Measurements from ENCODE around the gene ENC1. TPM values are rescaled to one million over a fixed set of nuclear protein-coding genes. Genes with fewer than 3 reads are reported as not detected.

Gene ENC1
- total RNA-seq, 1 donor from 2014 or later: 162 TPM

DNA sequence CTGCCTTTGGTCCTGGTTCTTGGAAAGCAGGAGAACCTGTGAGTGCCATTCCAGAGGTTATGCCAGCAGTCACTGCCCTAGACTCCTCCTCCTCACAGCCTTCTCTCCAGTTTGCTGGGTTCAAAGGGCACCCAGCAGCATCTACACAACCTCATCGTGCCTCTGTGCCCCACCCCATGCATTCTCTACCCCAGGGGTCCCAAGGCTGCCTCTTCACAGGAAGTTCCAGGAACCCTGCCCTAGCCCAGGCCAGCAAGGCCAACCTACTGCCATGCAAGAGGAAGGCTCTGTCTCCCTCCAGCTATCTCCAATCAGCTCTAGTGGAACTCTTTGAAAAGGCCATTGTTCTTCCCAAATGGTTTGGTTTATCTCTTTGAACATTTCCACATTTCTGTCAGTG is 21.2 kb downstream of the ENC1 start:
- Mint-ChIP-seq H3K4me1 (ENCODE audit: unreplicated experiment) (peaks cover 3% of the 10 kb centered on the region), H3K27me3 (ENCODE audit: unreplicated experiment) (peaks cover 6% of the 10 kb centered on the region), H3K36me3 (ENCODE audit: low read depth, unreplicated experiment) (no peaks in the 10 kb centered on the region), H3K27ac (ENCODE audit: unreplicated experiment) (no peak overlapping the region), H3K4me3 (ENCODE audit: unreplicated experiment) (no peak overlapping the region), H3K9me3 (ENCODE audit: unreplicated experiment) (no peaks in the 10 kb centered on the region)
- DNase-seq (ENCODE audit: low spot score): no peak
- TF ChIP-seq, protein P1, sequence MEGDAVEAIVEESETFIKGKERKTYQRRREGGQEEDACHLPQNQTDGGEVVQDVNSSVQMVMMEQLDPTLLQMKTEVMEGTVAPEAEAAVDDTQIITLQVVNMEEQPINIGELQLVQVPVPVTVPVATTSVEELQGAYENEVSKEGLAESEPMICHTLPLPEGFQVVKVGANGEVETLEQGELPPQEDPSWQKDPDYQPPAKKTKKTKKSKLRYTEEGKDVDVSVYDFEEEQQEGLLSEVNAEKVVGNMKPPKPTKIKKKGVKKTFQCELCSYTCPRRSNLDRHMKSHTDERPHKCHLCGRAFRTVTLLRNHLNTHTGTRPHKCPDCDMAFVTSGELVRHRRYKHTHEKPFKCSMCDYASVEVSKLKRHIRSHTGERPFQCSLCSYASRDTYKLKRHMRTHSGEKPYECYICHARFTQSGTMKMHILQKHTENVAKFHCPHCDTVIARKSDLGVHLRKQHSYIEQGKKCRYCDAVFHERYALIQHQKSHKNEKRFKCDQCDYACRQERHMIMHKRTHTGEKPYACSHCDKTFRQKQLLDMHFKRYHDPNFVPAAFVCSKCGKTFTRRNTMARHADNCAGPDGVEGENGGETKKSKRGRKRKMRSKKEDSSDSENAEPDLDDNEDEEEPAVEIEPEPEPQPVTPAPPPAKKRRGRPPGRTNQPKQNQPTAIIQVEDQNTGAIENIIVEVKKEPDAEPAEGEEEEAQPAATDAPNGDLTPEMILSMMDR (IDR thresholded peaks at IDR 0.05; ENCODE audit: unreplicated experiment): no peak

DNA sequence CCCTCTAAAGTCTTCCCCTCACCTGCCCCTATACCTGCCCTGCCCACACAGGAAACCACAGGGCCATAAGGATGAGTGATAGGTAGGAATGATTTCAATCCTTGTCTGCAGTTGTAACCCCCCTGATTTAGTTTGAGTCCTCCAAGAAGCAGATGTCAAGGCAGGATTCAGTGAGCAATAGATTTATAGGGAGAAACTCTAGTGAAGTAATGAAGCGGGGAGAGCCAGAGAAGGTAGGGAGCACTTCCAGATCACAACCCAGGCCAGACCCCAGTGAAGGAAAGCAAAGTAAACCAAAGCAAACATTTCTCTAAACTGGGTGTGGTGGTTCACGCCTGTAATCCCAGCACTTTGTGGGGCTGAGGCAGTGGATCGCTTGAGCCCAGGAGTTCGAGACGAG is 22.4 kb downstream of the ENC1 start:
- TF ChIP-seq, protein P1 (IDR thresholded peaks at IDR 0.05; ENCODE audit: unreplicated experiment): no peak
- DNase-seq (ENCODE audit: low spot score): no peak
- Mint-ChIP-seq H3K27ac (ENCODE audit: unreplicated experiment) (no peak overlapping the region), H3K4me1 (ENCODE audit: unreplicated experiment) (peaks cover 3% of the 10 kb centered on the region), H3K27me3 (ENCODE audit: unreplicated experiment) (peaks cover 6% of the 10 kb centered on the region), H3K9me3 (ENCODE audit: unreplicated experiment) (no peaks in the 10 kb centered on the region), H3K4me3 (ENCODE audit: unreplicated experiment) (no peak overlapping the region), H3K36me3 (ENCODE audit: low read depth, unreplicated experiment) (no peaks in the 10 kb centered on the region)

DNA sequence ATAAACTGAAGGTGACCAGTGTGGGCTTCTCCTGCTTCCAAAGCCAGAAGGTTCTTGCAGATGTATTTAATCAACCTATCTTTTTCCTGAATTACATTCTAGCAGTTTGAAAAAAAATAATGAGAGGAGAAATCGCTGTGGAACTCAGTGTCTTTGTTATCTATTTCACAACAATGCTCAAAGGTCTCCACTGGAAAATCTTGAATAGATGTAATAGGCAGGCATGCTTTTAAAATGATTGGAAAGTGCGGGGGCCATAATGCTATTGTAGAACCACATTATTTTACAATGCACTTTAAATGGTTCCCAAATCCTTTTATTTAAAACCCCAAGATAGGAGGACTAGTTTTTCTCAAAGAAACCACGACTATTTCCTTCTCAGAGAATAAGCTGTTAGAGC is 23.3 kb downstream of the ENC1 start:
- Mint-ChIP-seq H3K4me1 (ENCODE audit: unreplicated experiment) (peaks cover 3% of the 10 kb centered on the region), H3K27ac (ENCODE audit: unreplicated experiment) (no peak overlapping the region), H3K36me3 (ENCODE audit: low read depth, unreplicated experiment) (no peaks in the 10 kb centered on the region), H3K27me3 (ENCODE audit: unreplicated experiment) (peaks cover 6% of the 10 kb centered on the region), H3K4me3 (ENCODE audit: unreplicated experiment) (no peak overlapping the region), H3K9me3 (ENCODE audit: unreplicated experiment) (no peaks in the 10 kb centered on the region)
- DNase-seq (ENCODE audit: low spot score): no peak
- TF ChIP-seq, protein P1 (IDR thresholded peaks at IDR 0.05; ENCODE audit: unreplicated experiment): no peak

DNA sequence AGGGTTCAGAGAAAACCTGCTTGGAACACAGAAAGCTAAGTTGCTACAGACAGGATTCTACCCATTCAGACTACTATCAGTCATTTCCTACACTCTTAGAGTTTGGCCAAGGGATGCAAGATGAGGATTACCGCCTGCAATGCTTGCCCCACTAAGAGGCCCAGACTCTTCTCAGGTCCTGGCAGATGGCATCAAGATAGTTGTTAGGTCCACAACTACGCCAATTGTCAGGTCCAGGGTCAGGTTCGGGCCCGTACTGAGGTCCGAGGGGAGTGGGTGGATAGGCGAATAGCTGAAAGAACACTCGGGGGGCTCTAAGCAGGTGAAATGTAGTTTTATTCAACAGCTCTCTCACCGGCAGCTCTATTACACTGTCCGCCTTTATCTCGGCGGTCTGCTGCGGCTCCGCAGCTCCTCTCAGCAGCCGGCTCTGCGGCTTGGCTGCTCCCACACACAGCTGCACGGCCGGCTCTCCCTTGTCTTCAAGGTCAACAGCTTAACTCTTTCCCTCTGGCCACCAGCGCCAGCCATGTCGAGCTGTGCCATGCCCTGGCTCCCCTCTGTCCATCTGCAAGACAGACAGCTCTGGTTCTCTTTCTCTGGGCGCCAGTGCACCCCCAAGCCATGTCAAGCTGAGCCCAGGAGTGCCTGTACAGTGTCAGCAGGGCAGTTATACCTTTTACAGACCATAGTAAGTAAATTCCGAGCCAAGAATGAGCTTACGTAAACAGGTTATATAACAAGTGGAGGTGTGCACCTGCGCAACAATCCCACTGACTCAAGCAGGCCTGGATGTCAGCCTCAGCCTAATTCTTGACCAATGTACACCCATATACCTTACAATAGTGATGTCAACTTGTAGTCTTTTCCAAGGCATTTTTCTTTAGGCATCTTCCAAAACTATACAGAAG is 24.0 kb downstream of the ENC1 start:
- TF ChIP-seq, protein P1 (IDR thresholded peaks at IDR 0.05; ENCODE audit: unreplicated experiment): no peak
- H3K4me3 Mint-ChIP-seq (ENCODE audit: unreplicated experiment): no peak overlapping the region
- peaks cover 3% of the 10 kb centered on the region for H3K4me1 Mint-ChIP-seq (ENCODE audit: unreplicated experiment)
- H3K9me3 Mint-ChIP-seq (ENCODE audit: unreplicated experiment): no peaks in the 10 kb centered on the region
- H3K36me3 Mint-ChIP-seq (ENCODE audit: low read depth, unreplicated experiment): no peaks in the 10 kb centered on the region
- peaks cover 6% of the 10 kb centered on the region for H3K27me3 Mint-ChIP-seq (ENCODE audit: unreplicated experiment)
- no peak overlapping the region for H3K27ac Mint-ChIP-seq (ENCODE audit: unreplicated experiment)
- DNase-seq (ENCODE audit: low spot score): no peak

DNA sequence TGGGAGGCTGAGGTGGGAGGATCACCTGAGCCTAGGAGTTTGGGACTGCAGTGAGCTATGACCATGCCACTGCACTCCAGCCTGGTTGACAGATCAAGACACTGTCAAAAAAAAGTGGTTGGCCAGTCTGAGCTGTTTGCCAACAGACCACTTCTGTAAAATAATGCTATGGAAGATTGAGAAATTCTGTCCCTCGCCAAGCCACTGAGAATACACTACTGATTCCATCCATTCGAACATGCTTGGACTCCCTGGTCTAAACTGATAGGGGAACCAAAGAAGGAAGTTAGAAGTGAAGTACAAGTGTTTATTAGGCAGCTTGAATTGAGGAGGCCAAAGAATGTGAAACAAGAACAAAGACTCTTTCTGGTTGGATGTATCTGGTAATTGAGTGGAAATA is 27.2 kb downstream of the ENC1 start:
- Mint-ChIP-seq H3K4me3 (ENCODE audit: unreplicated experiment) (no peak overlapping the region), H3K36me3 (ENCODE audit: low read depth, unreplicated experiment) (no peaks in the 10 kb centered on the region), H3K9me3 (ENCODE audit: unreplicated experiment) (no peaks in the 10 kb centered on the region), H3K4me1 (ENCODE audit: unreplicated experiment) (no peaks in the 10 kb centered on the region), H3K27me3 (ENCODE audit: unreplicated experiment) (no peaks in the 10 kb centered on the region), H3K27ac (ENCODE audit: unreplicated experiment) (no peak overlapping the region)
- TF ChIP-seq, protein P1 (IDR thresholded peaks at IDR 0.05; ENCODE audit: unreplicated experiment): no peak
- DNase-seq (ENCODE audit: low spot score): no peak

Data from endothelial cell (in vitro differentiated cells).